Coronary artery (tissue), 2 donors: ENCODE data around the gene PPIP5K1.
A peak's percentile ranks its signal among the peaks of the same experiment; 100 is the strongest.

Experiments used
- DNase-seq: peaks from one replicate; pipeline ENCODE4 v3.0.0-alpha.2; 2017; ENCODE audit warnings: low spot score
- H3K27ac ChIP-seq, 2 donors: fragments of 200-600 bp; sonication (generic); one replicate each; pipeline ENCODE4 v1.5.1; 2016 to 2019
- H3K4me3 ChIP-seq: fragments of 200-600 bp; sonication (generic); 2 replicates; pipeline ENCODE4 v1.5.1; 2016; ENCODE audit warnings: mild to moderate bottlenecking, moderate library complexity
- CTCF ChIP-seq: fragments of 200-600 bp; sonication (generic); IDR thresholded peaks from one replicate; pipeline ENCODE4 v1.5.1; 2019; ENCODE audit warnings: antibody characterized with exemption

Gene PPIP5K1

GRCh38 chr15:43510200-43511011, 79.6 kb downstream of the PPIP5K1 start:
- no peak for TF ChIP-seq CTCF
- DNase-seq, result peak; percentile 99
- Histone ChIP-seq H3K27ac (peak overlapping the region; percentile 80 to 85), H3K4me3 (peak overlapping the region; percentile 74)

- no peak for DNase-seq
- peak overlapping the region; percentile 80 to 85 for H3K27ac ChIP-seq
- TF ChIP-seq CTCF, result no peak
Measured at GRCh38 chr15:43509660-43510199, 80.3 kb downstream of the PPIP5K1 start.

GRCh38 chr15:43508991-43509659, 80.9 kb downstream of the PPIP5K1 start:
- no peak for TF ChIP-seq CTCF
- no peak for DNase-seq
- Histone ChIP-seq H3K4me3 (no peak overlapping the region), H3K27ac (peak overlapping the region in 1 of 2 donors; percentile 85)

More at GRCh38 chr15:43509660-43510199, 80.3 kb downstream of the PPIP5K1 start:
- H3K4me3 ChIP-seq, result peak overlapping the region; percentile 74

- no peak overlapping the region for H3K4me3 ChIP-seq
- TF ChIP-seq CTCF, result no peak
- H3K27ac ChIP-seq, result peak overlapping the region in 1 of 2 donors; percentile 85
- no peak for DNase-seq
Measured at GRCh38 chr15:43508421-43508820, 81.6 kb downstream of the PPIP5K1 start.

GRCh38 chr15:43505738-43506137, 84.3 kb downstream of the PPIP5K1 start:
- no peak for TF ChIP-seq CTCF
- Histone ChIP-seq H3K4me3 (no peak overlapping the region), H3K27ac (no peak overlapping the region)
- DNase-seq, result no peak

- Histone ChIP-seq H3K27ac (no peak overlapping the region), H3K4me3 (no peak overlapping the region)
- no peak for TF ChIP-seq CTCF
- no peak for DNase-seq
Measured at GRCh38 chr15:43499635-43500034, 90.4 kb downstream of the PPIP5K1 start.
